Pons (tissue), 1 donor: ENCODE results near the gene ATP8B3.

Experiments used
- DNase-seq: peaks from one replicate; pipeline ENCODE4 v3.0.0-alpha.2; 2016; ENCODE audit warnings: low spot score

The ATP8B3 gene

GRCh38 chr19:1836458-1837221 is 24.6 kb upstream of the ATP8B3 start:
- no peak for DNase-seq

GRCh38 chr19:1833540-1833939 is 21.5 kb upstream of the ATP8B3 start:
- DNase-seq, result no peak

DNA sequence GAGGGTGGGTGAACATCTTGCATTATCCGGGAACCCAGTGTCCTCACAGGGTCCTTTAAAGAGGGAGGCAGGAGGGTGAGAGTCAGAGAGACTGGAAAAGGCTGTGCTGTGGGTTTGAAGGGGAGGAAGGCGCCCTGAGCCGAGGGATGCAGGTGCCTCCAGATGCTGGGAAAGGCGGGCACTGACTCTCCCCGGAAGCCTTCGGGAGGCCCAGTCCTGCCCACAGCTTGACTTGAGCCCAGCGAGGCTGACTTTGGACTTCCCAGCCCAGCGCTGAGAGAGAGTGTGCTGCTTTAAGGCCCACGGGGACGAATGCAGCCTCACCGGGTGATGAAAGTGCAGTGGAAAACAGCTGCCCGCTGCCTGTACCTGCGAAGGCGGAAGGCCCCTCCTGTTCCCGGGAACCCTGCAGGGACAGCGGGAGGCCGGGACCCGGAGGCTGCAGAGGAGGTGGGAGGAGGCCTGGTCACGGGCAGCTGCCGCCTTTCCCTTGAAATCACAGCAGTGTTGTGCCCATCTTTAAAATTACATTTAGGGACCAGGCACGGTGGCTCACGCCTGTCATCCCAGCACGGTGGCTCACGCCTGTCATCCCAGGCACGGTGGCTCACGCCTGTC is 20.1 kb upstream of the ATP8B3 start:
- no peak for DNase-seq

- DNase-seq, result no peak
These were observed 18.9 kb upstream of the ATP8B3 start for GRCh38 chr19:1830978-1831377.

DNA sequence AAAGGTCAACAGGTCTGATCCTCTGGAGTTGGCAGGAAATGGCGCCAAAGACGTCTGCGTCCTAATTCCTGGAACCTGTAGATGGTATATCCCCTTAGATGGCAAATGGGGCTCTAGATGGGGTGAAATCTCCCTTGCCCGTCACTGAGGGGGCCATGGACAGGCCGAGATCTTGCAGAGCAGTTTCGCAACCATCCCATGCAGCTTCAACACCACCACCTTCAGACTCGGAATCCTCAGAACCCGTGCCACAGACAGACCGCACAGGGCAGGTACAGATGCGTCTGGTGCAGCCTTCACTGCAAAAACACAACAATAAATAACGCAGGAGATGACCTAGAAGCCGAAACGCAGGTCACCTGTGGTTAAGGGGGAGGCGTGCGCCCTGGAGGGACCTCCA is 18.5 kb upstream of the ATP8B3 start:
- no peak for DNase-seq

DNA sequence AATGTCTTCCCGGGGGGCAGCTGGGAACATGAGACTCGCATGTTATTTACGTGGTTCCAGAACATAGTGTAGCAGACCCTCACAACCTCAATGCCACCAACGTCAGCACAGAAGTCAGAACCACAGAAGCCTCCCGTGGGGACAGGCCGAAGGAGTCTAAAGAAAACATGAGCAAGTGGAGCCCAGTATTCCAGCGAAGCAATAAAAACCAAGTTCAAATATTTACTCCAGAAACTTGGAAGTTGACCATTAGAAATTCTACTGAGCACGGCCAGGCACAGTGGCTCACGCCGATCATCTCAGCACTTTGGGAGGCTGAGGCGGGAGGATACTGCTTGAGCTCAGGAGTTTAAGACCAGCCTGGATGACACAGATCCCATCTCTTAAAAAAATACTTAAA is 17.9 kb upstream of the ATP8B3 start:
- DNase-seq, result no peak

DNA sequence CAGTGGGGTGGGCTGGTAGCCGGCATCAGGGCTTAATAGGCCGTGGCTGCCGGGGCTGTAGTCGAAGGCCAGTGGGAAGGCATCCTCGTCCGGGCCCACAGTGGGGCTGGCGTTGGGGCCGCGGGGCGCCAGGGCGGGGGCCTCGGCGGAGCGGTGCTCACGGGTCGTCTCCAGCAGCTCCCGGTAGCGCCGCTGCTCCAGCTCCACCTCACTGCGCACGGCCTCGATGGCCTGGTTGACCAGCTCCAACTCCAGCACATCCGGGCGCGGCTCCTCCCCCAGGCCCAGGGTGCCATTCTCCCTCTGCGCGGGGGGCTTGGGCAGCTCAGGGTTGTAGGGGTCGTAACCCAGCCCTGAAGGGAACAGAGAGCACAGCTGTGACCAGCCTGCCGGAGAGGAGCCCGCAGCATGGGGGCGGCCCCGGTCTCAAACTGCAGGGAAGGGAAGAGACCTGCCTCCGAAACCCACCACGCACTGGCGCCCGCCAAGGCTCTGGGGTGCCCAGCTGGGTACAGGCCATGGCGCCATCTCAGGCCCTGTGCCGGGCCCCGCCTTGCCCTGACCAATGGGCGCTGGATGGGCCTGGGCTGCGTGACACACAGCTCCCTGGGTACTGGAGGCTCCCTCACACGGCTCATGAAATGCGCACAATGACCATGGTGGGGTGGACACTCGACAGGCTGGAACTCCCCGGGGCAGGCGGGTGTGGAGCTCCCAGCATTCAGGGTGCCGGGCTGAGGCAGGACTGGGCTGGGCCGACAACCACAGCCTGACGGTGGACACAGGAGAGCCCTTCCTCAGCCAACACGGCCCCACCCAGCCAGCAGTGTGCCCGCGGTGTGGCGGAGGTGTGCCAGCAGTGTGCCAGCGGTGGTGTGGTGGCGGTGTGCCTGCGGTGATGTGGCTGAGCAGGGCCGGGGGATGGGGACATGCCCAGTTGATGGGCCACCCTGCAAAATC is 16.5 kb upstream of the ATP8B3 start:
- DNase-seq, result no peak

DNA sequence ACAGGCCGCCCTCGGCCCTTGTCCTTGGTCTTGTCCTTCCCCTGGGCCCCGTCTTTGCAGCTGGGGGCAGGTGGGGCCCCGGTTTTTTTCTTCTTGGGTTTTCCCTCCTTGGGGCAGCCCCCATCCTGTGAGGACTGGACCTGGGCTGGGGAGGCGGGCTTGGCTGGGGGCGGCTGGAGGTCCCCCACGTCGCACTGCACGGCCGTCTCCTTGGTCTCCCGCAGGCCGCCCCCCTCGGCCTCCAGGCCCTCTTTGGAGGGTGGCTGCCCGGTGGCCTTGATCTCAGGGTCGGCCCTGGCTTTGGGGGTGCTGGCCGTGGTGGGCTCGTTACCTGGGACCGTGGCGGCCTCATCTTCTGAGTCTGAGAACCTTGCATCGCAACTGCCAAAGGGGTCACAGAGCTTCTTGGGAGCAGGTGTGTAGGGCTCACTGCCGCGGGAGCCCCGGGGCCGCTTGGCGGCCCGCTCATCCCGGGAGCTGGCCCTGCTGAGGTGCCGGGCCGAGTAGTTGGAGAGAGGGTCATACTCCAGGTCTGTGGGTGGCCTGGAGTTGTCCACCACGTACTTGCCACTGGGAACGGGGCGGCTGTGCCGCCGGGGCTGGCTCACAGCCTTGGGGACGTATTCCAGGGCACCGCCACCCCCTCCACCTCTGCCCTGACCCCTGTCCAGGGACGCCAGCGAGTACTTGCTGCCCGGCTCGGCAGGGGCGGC is 15.6 kb upstream of the ATP8B3 start:
- DNase-seq, result no peak

DNA sequence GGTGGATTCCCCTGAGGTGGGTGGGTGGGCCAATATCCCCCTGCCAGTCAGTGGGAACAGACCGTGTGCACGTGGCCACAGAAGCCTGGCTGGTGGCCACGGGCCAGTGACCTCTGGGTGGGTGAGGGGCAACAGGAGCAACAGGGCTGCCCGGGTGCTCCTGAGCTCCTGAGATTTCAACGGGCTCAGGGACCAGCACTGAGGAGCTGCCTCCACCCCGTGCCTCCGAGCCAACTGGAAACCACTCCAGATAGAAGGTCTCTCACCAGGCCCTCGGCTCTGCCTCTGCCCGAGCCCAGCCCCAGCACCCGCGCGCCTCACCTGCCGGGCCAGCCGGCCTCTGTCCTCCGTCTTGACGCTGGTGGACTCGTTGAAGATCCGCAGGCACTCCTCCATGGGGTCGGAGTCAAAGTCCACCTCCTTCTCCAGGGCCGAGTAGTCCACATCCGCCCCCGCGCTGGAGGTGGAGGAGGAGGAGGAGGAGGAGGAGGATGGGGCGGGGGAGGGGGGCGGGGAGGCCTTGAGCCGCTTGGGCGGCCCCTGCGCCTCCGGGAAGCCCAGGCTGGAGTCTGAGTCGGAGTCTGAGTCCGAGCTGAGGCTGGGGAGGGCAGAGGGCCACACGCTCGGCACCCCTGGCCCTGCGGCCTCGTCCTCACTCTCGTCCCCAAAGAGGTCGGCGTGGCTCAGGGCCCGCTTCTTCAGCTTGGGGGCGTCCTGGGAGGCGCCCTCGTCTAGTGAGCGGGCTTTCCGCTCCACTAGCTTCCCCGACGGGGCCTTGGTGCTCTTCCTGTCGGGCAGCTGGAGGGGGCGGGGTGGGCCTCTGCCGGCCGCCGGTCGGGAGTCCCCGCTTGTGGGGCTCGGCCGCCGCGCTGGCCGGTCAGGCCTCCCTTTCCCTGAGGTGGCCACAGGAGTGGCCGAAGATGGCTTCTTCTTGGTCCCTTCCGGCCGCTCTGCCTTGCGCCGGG is 14.8 kb upstream of the ATP8B3 start:
- no peak for DNase-seq

GRCh38 chr19:1825909-1826556 is 14.0 kb upstream of the ATP8B3 start:
- peak; percentile 45 for DNase-seq

DNA sequence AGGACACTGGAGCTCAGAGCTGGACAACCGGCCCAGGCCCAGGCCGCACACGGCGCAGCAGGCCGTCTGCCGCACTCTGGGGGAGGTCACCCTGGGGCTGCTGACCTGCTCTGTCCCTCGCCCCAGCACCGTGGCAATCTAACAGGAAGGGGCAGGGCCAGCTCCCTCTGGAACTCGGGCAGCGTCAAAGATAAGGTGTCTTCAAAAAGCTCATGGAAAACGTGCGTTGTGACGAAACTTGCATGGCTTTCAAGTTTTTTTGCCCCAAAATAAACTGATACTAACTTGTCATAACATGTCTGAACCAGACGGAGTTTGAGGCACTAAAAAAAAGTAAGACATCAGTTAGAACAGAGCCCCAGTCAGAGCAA is 12.2 kb upstream of the ATP8B3 start:
- no peak for DNase-seq

DNA sequence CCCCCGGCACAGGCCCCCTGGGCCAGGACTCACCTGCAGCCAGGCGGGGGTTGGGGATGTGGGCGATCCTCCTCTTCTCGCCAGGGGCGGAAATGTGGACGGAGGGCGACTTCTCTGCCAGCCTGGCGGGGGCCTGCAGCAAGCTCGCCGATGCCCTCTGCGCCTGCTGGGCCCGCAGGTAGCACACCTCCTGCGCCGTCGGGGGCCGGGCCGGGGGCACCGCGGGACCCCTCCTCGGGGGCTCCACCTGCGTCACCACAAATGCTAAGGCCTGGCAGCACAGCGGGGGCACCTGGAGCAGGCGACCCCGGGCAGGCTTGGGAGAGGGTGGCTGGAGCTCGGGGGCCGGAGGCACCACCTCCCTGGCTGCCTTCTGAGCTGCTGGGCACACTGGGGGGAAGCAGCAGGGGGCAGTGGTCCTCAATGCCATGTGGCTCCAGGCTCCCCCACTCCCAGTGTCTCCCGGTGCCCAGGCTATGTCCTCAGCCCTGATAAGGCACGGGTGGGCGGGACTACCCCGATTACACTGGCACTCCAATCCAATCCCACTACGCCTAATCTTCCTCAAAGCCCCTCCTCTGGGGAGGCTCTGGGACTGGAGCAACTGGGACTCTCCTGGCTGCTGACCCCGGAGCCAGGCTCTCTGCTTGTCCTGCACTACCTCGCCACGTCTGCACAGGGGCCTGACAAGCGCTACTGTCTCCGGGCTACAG is 11.6 kb upstream of the ATP8B3 start:
- no peak for DNase-seq

DNA sequence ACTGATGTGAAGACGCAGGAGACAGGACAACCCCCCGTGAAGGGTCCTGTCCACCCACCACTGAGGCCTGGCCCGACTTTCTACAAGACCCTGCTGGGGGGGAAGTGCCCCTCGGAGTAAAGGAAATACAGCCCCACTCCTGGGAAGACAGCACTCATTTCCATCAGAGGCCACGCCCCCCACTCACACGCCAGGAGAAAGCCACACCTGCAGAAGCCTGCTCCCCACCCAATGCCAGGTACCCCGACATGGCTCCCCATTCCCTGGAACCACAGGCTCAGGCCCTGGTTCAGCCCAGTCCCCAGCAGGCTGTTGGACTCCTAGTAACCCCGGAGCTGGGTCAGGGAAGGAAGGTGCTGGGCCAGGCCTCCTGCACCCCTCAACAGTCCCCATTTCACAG is 10.9 kb upstream of the ATP8B3 start:
- DNase-seq, result no peak

DNA sequence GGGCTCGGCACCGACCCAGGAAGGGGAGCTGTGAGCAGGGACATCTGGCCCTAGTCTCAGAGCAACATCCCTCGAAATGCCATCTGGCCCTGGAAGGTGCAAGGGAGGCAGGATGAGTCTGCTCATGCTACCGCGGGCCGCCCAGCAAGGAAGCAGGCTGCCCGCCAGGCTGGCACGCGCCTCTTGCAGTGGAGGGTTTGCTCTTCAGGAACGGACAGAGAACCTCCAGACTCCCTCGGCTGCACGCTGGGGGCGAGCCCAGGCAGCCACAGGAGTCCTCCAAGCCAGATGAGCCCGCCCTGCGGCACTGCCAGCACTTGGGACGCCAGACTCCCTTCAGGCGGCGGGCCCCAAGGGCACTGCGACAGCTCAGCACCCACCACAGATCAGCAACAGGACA is 10.1 kb upstream of the ATP8B3 start:
- no peak for DNase-seq

GRCh38 chr19:1819341-1820255 is 7.5 kb upstream of the ATP8B3 start:
- DNase-seq, result no peak

GRCh38 chr19:1818549-1819195 is 6.6 kb upstream of the ATP8B3 start:
- DNase-seq, result no peak

GRCh38 chr19:1817553-1818179 is 5.6 kb upstream of the ATP8B3 start:
- no peak for DNase-seq
